AML-193 (cell line): ENCODE results near the gene AUNIP.

Experiments used
- DNase-seq, 2 experiments: peaks; one replicate each; lab custom pipeline; 2025; lab: John Stamatoyannopoulos, UW

AUNIP gene

GRCh38 chr1:25888426-25888987, 29.2 kb upstream of the AUNIP start:
- DNase-seq: no peak

GRCh38 chr1:25885602-25886001, 26.3 kb upstream of the AUNIP start:
- DNase-seq: no peak

GRCh38 chr1:25881266-25881665, 22.0 kb upstream of the AUNIP start:
- no peak for DNase-seq

- DNase-seq: no peak
These were observed 21.3 kb upstream of the AUNIP start for GRCh38 chr1:25880518-25880917.

- no peak for DNase-seq
These were observed 20.4 kb upstream of the AUNIP start for GRCh38 chr1:25879675-25880074.

- DNase-seq: no peak
These were observed 19.4 kb upstream of the AUNIP start for GRCh38 chr1:25878690-25879089.

GRCh38 chr1:25877155-25877554, 17.9 kb upstream of the AUNIP start:
- DNase-seq: no peak

GRCh38 chr1:25876693-25877077, 17.4 kb upstream of the AUNIP start:
- DNase-seq: no peak

- DNase-seq: no peak
These were observed 16.8 kb upstream of the AUNIP start for GRCh38 chr1:25875856-25876692.

GRCh38 chr1:25875154-25875855, 16.0 kb upstream of the AUNIP start, which contains the start of gene PAQR7:
TSS of gene PAQR7 (minus strand) at chr1:25875708. CDS start at chr1:25863839, 11,869 bp downstream.
- DNase-seq: peak in 1 of 2 experiments; percentile 7

- DNase-seq: no peak
These were observed 15.4 kb upstream of the AUNIP start for GRCh38 chr1:25874635-25875153.

GRCh38 chr1:25874209-25874608, 15.0 kb upstream of the AUNIP start:
- no peak for DNase-seq

- DNase-seq: no peak
These were observed 13.9 kb upstream of the AUNIP start for GRCh38 chr1:25873120-25873519.

- peak; percentile 3 to 13 for DNase-seq
These were observed 13.5 kb upstream of the AUNIP start for GRCh38 chr1:25872713-25873112.

- DNase-seq: no peak
These were observed 12.6 kb upstream of the AUNIP start for GRCh38 chr1:25871704-25872494.

- no peak for DNase-seq
These were observed 11.9 kb upstream of the AUNIP start for GRCh38 chr1:25871086-25871703.

GRCh38 chr1:25870614-25871013, 11.4 kb upstream of the AUNIP start:
- no peak for DNase-seq

GRCh38 chr1:25869909-25870606, 10.8 kb upstream of the AUNIP start:
- DNase-seq: no peak

- no peak for DNase-seq
These were observed 8.1 kb upstream of the AUNIP start for GRCh38 chr1:25867210-25867991.

- DNase-seq: no peak
These were observed 7.0 kb upstream of the AUNIP start for GRCh38 chr1:25866288-25866687.
